Mammary epithelial cell (primary cell): ENCODE results near the gene UACA.

ENCODE experiments used
- CTCF ChIP-seq, 2 donors: IDR thresholded peaks in 1 of 2; conservative IDR thresholded peaks in 1 of 2; 2 replicates each; pipeline ENCODE4 v1.5.1; 2011 to 2012; ENCODE audit warnings: inconsistent platforms in 2 of 2, low read length in 2 of 2, mild to moderate bottlenecking in 2 of 2, control low read depth in 1 of 2, low read depth in 1 of 2; ENCODE audit not compliant: insufficient read depth in 1 of 2; ENCODE audit errors: extremely low read depth in 1 of 2
- EZH2 ChIP-seq: IDR thresholded peaks from 2 replicates; pipeline ENCODE4 v1.6.1; 2012; ENCODE audit warnings: low read length, inconsistent platforms, borderline replicate concordance

GRCh38 chr15:70659662-70660061 is 103.7 kb downstream of the UACA start:
- no peak for TF ChIP-seq EZH2
- no peak for TF ChIP-seq CTCF (conservative IDR thresholded peaks at IDR 0.05 in 1 of 2, IDR thresholded peaks at IDR 0.05 in 1 of 2; ENCODE audit: extremely low read depth in 1 of 2, insufficient read depth in 1 of 2, low read depth in 1 of 2, low read length in 2 of 2)
